CD4-positive, alpha-beta T cell treated with Interleukin-6 at 100 ng/mL for 8 hours (primary cell): ENCODE measurements around the gene SRPX.

ENCODE experiments used
- DNase-seq: peaks from one replicate; pipeline ENCODE4 v3.0.0-alpha.2; 2020; ENCODE audit warnings: mixed read lengths, low spot score

The SRPX gene, protein sequence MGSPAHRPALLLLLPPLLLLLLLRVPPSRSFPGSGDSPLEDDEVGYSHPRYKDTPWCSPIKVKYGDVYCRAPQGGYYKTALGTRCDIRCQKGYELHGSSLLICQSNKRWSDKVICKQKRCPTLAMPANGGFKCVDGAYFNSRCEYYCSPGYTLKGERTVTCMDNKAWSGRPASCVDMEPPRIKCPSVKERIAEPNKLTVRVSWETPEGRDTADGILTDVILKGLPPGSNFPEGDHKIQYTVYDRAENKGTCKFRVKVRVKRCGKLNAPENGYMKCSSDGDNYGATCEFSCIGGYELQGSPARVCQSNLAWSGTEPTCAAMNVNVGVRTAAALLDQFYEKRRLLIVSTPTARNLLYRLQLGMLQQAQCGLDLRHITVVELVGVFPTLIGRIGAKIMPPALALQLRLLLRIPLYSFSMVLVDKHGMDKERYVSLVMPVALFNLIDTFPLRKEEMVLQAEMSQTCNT

DNA sequence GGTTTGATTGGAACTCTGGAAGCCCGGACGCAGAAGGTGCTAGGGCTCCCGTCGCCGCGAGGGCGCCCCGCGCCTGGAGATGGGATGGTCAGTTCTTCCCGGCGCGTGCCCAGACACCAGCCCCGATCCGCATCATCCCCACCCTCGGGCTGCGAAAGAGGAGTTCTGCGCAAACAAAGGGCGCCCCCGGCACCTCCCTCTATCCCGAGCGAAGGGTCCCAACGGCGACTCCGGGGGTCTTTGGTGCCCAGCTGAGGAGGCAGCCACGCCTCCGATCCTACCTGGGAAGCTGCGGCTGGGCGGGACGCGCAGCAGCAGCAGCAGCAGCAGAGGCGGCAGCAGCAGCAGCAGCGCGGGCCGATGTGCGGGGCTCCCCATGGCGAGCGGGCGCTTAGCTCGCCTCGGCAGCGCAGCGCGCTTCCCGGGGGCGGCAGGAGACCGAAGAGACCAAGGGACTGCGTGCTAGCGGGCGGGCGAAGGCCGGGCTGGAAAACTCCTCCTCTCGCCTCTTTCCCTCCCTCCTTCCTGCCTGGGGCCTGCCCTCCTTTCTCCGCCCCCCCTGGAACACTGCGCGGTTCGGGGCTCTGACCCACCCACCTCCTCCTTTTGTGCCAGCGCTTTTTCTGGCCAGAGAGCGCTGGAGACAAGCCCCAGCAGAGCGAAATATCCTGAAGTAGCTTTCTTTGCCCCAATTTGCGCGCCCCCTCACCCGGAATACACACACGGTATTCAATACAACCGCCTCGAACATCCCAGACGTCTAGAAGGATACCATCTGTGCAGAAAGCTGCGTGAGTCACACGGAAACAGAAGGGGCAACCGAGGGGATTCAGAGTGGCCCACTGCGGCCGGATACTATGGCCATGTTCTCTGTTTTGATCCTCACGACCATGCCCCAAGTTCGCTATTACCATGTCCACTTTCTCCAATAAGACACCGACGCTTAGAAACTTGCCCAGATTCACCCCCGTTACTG, at the start of gene SRPX:
Gene SRPX, minus strand, starts transcription at position 457 of the 976 bp plus-strand sequence. Its CDS starts 79 bp downstream, at position 378.
- no peak for DNase-seq

DNA sequence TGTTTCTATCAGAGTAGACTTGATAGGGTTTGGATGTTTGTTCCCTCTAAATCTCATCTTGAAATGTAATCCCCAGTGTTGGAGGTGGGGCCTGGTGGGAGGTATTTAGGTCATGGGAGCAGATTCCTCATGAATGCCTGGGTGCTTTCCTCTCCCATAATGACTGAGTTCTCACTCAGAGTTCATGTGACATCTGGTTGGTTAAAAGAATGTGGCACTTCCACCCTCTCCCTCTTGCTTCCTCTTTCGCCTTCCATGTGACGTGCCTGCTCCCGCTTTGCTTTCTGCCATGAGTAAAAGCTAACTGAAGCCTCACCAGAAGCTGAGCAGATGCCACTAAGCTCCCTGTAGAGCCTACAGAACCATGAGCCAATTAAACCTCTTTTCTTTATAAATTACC, 47.3 kb upstream of the SRPX start:
- no peak for DNase-seq

DNA sequence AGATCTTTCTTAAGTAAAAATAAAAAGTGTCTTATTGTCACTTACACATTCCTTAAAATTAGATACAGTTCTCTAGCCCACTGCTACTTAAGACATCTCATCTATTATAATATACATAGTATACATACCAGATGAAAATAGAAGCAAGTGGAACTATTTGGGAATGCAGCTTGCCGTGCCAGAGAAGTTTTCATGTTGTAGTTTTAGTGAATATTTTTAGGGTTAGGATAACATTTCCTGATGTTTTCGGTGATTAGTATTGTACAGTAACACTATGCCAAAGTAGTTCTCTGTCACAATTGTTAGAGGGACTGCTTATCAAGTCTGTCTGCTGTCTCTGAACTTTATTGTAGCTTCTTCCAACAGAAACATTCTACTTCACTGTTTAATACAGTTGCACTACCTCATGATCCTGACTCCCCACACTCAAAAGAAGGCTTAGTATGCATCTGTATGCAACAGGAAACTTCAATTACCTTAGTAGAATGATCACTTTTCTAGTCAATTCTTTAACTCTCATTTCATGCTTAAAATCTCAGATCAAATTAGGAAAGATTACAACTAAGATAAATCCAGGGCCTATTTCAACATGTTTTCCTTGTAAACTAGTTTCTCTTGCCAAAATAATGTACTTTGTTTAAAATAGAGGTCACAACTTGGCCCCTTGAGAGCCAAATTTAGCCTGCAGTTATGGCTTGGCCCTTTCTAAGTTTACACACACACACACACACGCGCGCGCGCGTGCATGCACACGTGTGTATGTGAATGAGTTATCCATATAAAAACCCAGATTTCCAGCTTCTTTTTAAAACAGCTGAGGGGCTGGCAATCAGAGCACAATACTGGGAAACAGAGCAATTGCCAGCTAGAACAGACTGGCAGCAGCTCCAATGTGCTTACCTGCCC, 42.3 kb upstream of the SRPX start:
- no peak for DNase-seq

DNA sequence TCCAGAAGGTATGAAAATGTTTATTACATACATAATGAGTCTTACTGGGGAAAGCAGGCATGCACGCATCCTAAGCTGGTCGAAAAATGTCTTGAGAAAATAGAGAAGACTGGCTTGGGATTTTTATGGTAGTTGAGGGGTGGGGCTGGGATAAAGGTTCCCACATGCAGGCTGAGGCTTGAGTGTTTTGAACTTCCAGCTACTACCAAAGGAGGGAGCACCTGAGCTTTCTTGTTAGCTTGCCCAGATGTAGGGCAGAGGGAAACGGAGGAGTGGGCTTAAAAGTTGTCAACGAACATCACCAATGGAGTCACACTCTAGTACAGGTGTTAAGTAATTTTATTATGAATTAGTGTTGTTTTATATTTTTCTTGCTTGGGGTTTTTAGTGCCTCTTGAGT, 39.6 kb upstream of the SRPX start:
- no peak for DNase-seq

DNA sequence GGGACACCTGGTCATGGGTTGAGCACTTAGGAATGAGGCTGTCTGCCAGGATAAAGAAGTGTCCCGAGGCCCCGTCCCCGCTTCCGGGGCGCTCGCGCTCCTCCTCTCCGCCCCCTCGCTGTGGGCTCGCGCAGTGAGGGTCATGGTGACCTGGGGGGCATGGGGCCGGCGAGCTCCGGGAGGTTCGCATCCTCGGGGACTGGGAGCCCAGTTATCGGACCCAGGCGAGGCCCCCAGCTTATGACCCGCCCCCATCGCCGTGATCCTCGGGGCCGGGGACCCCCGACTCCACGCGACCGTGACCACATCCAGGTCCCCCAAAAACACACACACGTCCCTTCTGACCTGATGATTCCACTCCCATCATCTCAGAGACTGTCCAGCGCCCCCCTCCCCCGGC, 35.3 kb upstream of the SRPX start:
- DNase-seq: no peak

DNA sequence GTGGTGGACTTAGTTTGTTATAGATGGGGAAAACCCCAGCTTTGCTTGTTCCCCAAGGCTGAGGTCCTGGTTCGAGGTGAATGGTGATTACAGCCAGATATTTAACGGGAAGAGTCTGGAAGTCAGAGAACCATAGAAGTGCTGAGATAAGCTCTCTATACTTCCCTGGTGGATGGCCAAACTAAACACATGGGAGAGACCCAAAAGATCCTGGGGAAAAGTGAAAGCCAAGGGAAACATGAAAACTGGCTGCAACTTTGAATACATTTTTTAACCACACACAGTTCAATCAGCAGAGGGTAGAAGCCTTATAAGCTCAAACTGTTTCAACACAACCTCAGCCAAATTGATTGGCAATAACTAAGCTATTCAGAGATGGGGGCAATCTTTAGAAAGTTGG, 29.3 kb upstream of the SRPX start:
- DNase-seq: no peak

DNA sequence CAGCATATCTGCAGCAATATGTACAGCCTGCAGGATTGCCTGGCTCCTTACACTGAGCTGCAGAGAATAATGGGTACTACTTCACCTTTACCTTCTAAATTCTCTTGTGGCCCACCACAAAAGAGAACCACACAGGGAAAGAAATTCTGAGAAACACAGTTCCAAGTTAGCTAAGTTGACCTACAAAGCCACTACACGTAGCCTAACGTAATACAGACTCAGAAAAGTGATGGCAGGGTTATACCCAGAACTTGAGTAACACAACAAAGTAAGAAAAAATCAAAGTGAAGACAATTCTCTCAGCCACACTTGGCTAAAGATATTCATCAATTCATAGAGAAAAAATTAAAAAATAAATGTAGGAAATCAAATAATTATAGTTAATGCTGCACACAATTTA, 26.4 kb upstream of the SRPX start:
- DNase-seq: no peak

DNA sequence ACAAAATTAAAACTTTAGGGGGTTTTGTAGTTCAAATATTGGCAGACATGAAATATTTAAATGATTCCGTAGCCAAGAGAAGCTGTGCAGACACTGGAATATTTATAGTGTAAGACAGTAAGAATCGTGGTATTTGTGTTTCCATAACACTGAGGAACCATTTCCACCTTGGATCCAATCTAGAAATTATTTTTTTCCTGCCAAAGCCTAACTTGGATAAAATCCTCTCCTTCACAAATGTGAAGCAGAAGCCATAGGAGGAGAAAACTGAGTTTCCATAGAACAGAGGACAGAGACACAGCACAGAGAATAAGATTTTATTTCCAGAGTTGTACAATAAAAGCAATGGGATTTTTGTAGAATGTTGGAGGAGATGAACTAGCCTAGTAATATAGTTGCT, 19.9 kb upstream of the SRPX start:
- DNase-seq: no peak

DNA sequence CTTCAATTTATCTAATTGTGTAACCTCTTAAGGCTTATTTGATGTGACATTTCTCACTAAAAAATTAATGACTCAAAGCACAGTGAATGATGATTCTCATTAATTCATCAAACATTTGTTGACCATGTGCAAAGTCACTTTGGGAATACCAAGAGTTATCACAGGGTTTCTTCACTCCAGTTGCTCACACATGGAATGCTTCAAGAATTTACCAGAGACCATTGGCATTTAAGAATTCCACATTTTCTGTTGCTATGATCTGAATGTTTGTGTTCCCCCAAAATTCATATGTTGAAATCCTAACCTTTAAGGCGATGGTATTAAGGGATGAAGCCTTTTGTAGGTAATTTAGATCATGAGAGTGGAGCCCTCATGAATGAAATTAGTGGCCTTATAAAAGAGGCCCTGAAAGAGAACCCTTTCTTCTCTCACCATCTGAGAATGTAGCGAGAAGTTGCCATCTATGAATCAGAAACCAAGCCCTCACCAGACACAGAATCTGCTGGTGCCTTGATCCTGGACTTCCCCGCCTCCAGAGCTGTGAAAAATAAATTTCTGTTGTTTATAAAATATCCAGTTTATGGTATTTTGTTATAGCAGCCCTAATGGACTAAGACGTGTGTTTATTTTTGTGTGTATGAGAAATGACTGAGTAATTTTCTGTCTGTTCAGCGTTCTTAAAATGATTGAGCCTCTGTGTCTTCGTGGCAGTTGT, 16.4 kb upstream of the SRPX start:
- no peak for DNase-seq

DNA sequence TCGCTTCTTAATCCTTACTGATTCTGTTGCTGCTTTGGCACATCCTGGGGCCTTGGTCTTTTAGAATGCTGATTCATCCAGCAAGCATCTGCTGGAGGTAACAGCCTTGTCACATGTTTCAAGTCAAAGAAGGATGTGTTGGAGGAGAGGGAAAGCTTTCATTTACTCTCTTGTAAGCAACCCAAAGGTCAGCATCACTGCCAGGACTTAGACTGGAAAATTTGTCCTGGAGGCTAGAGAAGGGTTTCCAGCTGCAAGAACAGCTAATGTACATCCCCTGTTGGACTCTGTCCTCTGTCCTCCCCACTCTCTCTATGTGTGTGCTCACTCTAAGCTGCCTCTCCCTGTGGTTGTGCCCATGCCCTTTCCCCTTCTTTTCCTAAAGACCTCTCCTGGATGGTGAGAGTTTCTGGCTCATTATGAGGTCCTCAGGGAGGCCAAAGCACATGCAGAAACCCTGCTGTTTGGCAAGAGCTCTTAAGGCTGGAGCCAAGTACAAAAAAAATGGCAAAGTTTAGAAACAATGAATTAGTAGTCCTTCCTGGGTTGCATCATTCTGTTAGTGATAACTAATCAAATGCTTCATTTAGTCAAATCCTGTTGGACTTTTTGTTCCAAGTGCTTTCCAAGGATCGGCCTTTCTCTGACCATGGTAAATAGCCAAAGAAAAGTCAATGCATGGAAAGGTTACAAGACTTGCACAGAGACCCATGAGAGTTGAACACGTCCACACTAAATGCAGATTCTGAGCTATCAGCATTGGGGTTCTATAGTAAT, 13.4 kb upstream of the SRPX start:
- DNase-seq: no peak

DNA sequence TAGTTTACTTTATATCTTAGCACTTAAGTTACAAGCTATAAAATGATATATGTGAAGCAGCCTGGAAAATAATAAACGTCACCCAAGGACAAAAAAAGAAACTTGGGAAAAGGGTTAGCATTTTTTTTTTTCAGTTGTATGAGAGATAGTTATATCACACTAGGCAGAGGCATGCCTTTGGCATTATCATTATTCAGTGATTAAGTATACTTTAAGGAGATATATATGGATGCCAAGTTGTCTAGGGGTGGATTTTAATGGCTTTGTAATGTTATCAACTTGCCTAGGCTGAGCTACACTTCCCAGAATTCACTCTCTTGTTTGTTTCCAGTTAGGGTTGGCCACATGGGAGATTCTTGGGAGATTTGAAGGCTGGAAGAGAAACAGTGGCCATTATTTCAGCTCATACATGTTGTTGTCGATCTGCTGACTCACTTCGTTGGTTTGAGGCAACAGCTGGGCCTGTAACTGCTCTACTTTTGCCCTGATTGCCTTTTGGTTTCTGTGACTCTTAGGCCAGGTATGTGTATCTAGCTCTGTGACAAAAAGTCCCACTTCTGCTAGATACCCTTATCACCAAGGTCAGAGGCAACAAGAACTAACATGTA, 11.5 kb upstream of the SRPX start:
- DNase-seq: no peak

DNA sequence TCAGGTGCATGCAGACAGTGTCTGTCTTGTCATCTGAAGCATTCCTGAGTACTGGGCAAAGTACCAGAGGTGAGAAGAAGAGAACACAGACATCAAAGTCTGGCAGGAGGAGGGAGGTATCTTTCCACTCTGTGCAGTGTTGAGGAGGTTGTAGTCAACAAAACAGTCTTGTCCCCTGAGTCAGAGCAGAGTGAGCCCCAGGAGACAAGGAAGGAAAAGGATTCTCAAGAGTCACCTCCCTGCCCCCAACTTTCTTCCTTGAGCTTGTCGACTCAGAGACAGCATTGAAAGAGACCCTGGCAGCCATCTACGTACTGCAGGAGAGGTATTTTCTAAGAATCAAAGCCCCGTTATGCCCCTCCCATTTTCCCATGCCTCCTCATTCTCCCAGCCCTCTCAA, 4.4 kb upstream of the SRPX start:
- no peak for DNase-seq

DNA sequence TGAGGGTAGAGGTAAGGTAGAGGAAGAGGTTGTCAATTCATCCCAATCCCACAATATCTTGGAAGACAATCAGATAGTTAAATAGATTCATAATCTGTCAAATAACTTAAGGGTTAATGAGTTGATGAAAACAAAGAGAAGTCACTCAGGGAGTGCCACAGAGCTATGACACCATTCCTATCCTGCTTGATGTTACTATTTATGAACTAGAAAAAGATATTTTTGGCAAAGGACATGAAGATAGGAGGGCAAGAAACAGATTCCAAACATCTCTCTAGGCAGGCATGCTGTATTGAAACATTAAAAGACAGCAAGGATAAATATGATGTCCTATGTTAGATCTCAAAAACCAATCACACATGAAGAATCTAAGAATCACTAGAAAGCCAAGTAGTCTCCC, 3.5 kb upstream of the SRPX start:
- DNase-seq: no peak

DNA sequence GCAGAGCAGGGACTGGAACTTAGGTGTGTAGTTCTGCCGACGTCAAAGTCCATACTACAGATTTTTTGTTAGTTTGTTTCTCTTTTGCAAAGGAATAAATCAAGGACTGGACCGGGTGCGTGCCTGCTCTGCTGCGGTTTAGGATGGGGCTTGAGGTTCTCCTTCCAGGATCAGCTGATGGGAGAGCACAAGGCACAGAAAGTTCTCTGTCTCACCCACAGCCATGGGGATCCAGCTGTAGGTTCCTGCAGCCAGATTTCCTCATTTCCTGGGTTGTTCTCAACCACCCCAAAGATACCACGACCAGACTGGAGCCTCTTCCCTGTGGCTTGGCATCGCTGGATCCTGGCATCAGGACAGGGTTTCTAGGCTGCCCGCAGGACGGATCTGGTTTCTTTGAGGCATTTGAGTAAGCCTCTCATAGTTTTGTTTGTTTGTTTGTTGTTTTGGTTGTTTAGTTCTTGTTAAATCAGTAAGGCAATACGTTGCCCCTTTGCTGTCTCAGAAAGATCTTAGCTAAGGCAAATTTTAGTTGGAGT, 789 bp upstream of the SRPX start:
- no peak for DNase-seq

DNA sequence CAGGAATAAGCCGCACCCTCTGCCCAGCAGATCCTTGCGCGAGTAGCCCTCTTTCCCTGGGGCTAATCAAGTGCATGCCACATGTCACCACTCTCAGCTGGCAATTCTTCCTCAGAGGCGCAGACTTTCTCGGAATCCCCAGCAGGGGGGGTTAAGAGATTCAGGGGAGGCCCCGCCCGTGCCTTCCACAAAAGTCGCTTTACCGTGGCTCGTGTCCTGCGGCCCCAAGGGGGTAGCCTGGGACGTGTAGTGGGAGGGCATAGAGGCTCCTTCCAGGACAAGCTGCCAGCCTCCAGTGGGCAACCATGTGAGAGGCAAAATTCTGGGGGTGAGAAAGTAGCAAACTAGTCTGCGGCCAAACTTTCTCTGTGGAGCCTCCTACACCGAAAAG, 652 bp downstream of the SRPX start:
- DNase-seq: no peak

DNA sequence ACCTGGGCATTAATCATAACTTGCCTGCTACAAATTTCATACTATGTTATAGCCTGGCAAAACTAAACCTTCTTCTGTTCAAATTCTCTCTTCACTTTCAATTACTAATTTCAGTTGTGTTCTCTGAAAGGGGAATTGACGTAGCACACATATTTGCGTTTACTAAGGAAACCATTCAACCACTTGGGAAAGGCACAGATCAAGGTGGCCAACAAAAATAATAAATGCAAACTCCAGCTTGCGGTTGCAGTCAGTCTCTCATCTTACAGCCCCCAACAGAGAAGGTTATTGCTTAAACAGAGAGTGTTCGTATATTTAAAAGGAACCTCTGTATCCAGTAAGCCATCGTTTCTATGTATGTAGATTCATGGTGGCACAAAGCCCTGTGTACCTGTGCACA, 4.0 kb downstream of the SRPX start:
- DNase-seq: no peak

DNA sequence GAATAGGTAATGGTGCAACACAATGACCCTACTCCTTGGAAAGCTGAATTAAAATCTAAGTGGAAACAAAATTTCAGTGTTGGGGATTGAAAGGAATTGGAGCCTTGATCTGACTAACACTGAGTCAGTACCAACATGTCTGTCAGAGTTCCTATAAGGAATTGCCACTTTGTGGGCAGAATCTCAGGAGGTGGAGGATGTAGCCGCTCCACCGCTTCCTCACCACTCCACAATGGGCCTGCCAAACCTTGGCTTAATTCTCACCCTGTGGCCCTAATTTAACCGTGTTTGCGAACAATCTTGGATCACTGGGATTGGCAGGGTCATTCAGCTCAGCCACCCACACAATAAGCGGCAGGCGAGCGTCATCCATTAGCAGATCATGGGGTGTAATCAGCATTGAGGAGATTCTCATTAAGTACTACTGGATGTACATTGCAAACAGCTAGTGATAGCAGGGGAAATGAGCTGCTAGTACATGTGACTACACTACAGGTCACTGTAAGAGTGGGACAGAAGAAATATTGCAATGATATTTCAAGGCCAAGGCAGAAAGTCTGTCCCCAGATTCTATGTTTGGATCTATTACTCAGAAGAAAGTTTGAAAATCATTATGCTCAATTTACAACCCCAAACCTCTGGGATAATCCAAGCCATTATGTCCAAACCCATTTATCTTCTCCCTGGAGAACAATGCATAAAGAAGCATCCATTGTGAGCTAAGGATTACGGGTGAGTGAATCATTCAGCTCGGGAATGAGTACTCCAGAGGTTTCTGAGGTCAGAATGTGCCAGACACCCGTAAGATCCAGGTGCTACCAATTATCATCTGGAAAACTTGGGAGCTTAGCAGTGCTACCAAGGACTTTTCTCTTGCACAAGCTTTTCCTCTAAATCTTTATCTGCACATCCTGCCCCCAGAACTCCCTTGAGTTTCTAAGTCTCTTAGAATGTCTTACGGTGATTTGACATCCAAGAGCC, 5.8 kb downstream of the SRPX start:
- DNase-seq: no peak

DNA sequence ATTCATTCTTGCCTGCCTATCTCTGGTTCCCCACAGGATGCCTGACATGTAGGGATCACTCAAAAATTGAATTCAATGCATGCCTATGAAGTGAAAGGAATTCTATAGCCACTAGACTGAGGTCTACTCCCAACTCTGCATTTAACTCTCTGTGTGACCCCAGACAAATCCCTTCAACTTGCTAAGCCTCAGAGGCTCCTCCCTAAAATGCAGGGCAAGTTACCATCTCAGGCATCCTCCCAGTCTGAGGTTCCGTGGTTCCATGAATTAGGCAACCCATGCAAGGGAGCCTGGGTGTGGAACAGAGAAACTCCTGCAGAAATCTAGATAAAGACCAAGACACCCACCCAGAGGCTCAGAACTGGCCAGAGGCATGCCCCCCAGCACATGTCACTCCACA, 6.6 kb downstream of the SRPX start:
- DNase-seq: no peak
